GM12891 (cell line): ENCODE measurements around the gene IGFBPL1.

Experiments
- POLR2A ChIP-seq: IDR thresholded peaks from 2 replicates; pipeline ENCODE4 v1.6.1; 2011; ENCODE audit warnings: low read depth, low read length, control low read depth
- POLR2AphosphoS5 ChIP-seq: IDR thresholded peaks from 2 replicates; pipeline ENCODE4 v1.6.1; 2011; ENCODE audit warnings: low read depth, low read length, control low read depth
- SPI1 ChIP-seq: IDR thresholded peaks from 2 replicates; pipeline ENCODE4 v1.6.1; 2011; ENCODE audit warnings: low read depth, low read length, control low read depth

DNA sequence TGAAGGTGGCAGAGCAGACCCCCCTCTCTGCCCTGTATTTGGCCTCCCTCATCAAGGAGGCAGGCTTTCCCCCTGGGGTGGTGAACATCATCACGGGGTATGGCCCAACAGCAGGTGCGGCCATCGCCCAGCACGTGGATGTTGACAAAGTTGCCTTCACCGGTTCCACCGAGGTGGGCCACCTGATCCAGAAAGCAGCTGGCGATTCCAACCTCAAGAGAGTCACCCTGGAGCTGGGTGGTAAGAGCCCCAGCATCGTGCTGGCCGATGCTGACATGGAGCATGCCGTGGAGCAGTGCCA lies 27.9 kb downstream of the IGFBPL1 start:
- TF ChIP-seq POLR2A = no peak
- TF ChIP-seq POLR2AphosphoS5 = no peak
- no peak for TF ChIP-seq SPI1
